ENCODE results near the gene GIMAP4. TPM values are rescaled to one million over a fixed set of nuclear protein-coding genes. Genes with fewer than 3 reads are reported as not detected.

Gene GIMAP4
- total RNA-seq, 1 experiment from 2014 or later = not detected

GRCh38 chr7:150620617-150621371 lies 53.6 kb downstream of the GIMAP4 start:
- Histone ChIP-seq H3K27ac (ENCODE audit: low read depth, low read length, poor library complexity, severe bottlenecking) (no peak overlapping the region), H3K36me3 (ENCODE audit: insufficient read depth, low read length, poor library complexity, severe bottlenecking) (no peaks in the 10 kb centered on the region), H3K4me1 (ENCODE audit: insufficient read depth, low read length, poor library complexity, severe bottlenecking) (no peaks in the 10 kb centered on the region), H3K4me3 (ENCODE audit: low read depth, low read length, poor library complexity, severe bottlenecking) (no peak overlapping the region), H3K9me3 (ENCODE audit: low read depth, low read length, poor library complexity, severe bottlenecking) (no peaks in the 10 kb centered on the region), H3K27me3 (replicated peaks; ENCODE audit: insufficient read depth, low read depth, low read length, poor library complexity) (peaks cover 3% of the 10 kb centered on the region)
- intact Hi-C loops (cut with micrococcal nuclease; ENCODE audit: unreplicated experiment) = no loop called here
- ChIA-PET CTCF (no interaction called here), POLR2A (ENCODE audit: low non-redundant PET) (no interaction called here)
- no peak for TF ChIP-seq EZH2 (IDR thresholded peaks at IDR 0.05; ENCODE audit: borderline replicate concordance, low read depth, low read length, poor library complexity, severe bottlenecking)
- TF ChIP-seq, protein P1, sequence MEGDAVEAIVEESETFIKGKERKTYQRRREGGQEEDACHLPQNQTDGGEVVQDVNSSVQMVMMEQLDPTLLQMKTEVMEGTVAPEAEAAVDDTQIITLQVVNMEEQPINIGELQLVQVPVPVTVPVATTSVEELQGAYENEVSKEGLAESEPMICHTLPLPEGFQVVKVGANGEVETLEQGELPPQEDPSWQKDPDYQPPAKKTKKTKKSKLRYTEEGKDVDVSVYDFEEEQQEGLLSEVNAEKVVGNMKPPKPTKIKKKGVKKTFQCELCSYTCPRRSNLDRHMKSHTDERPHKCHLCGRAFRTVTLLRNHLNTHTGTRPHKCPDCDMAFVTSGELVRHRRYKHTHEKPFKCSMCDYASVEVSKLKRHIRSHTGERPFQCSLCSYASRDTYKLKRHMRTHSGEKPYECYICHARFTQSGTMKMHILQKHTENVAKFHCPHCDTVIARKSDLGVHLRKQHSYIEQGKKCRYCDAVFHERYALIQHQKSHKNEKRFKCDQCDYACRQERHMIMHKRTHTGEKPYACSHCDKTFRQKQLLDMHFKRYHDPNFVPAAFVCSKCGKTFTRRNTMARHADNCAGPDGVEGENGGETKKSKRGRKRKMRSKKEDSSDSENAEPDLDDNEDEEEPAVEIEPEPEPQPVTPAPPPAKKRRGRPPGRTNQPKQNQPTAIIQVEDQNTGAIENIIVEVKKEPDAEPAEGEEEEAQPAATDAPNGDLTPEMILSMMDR (conservative IDR thresholded peaks at IDR 0.05; ENCODE audit: low read depth, low read length) = no peak
- DNase-seq (ENCODE audit: low spot score) = no peak
- BruUV-seq (replicated peaks) = no TSS peak

DNA sequence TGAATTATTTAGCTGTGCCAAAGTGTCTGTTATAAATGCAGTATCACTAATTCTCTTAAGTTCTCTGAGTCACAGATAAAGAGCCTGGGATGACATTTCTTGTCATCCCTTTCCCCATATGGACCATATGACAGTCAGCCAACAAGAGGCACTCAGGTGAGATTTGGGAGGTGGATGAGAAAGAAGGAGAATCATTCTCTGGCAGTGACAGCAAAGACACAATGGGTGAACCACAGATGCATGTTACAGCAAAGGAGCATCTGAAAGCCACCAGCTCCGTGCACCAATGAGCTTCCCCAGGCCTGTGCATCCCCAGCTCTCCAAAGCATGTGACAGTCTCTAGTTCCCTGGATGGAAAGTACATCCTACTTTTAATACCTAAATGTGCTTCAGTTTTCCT lies 54.2 kb downstream of the GIMAP4 start:
- no peaks in the 10 kb centered on the region for H3K4me1 ChIP-seq (ENCODE audit: insufficient read depth, low read length, poor library complexity, severe bottlenecking)
- no TSS peak for BruUV-seq (replicated peaks)
- no peak overlapping the region for H3K4me3 ChIP-seq (ENCODE audit: low read depth, low read length, poor library complexity, severe bottlenecking)
- no peaks in the 10 kb centered on the region for H3K9me3 ChIP-seq (ENCODE audit: low read depth, low read length, poor library complexity, severe bottlenecking)
- TF ChIP-seq, protein P1 (conservative IDR thresholded peaks at IDR 0.05; ENCODE audit: low read depth, low read length) = no peak
- no peak for TF ChIP-seq EZH2 (IDR thresholded peaks at IDR 0.05; ENCODE audit: borderline replicate concordance, low read depth, low read length, poor library complexity, severe bottlenecking)
- H3K27me3 ChIP-seq (replicated peaks; ENCODE audit: insufficient read depth, low read depth, low read length, poor library complexity) = peaks cover 6% of the 10 kb centered on the region
- CTCF ChIA-PET = no interaction called here
- intact Hi-C loops (cut with micrococcal nuclease; ENCODE audit: unreplicated experiment) = no loop called here
- no peak for DNase-seq (ENCODE audit: low spot score)
- H3K36me3 ChIP-seq (ENCODE audit: insufficient read depth, low read length, poor library complexity, severe bottlenecking) = no peaks in the 10 kb centered on the region
- POLR2A ChIA-PET (ENCODE audit: low non-redundant PET) = no interaction called here
- H3K27ac ChIP-seq (ENCODE audit: low read depth, low read length, poor library complexity, severe bottlenecking) = no peak overlapping the region

Other genes starting within 250 kb of the GIMAP4 start
- gene LRRC61, start 244.0 kb upstream of the GIMAP4 start, total RNA-seq (2021) = 48.1 and 48.5 TPM in 2 replicates
- 4.5 TPM in 2 replicates for gene ACTR3C, start 243.8 kb upstream of the GIMAP4 start, total RNA-seq (2021)
- gene RARRES2, start 225.8 kb upstream of the GIMAP4 start, total RNA-seq (2021) = not detected in 2 replicates
- gene REPIN1, start 198.6 kb upstream of the GIMAP4 start, total RNA-seq (2021) = 113 and 114 TPM in 2 replicates
- 12.1 and 14.3 TPM in 2 replicates for gene ZNF775, start 188.1 kb upstream of the GIMAP4 start, total RNA-seq (2021)
- 0.07 TPM in 1 of 2 replicates, not detected in the other for gene GIMAP8, start 116.8 kb upstream of the GIMAP4 start, total RNA-seq (2021)
- gene GIMAP7, start 52.5 kb upstream of the GIMAP4 start, total RNA-seq (2021) = not detected in 2 replicates
- gene GIMAP6, start 65.0 kb downstream of the GIMAP4 start, total RNA-seq (2021) = not detected in 2 replicates
- 4.3 TPM in 2 replicates for gene GIMAP2, start 118.3 kb downstream of the GIMAP4 start, total RNA-seq (2021)
- gene GIMAP1, start 149.2 kb downstream of the GIMAP4 start, total RNA-seq (2021) = not detected in 2 replicates
- gene GIMAP5, start 170.0 kb downstream of the GIMAP4 start, total RNA-seq (2021) = 0.58 TPM in 1 of 2 replicates, not detected in the other
- gene TMEM176B, start 233.0 kb downstream of the GIMAP4 start, total RNA-seq (2021) = 2.2 and 2.3 TPM in 2 replicates
- 2.3 and 2.9 TPM in 2 replicates for gene TMEM176A, start 233.4 kb downstream of the GIMAP4 start, total RNA-seq (2021)

Data from A673 (cell line).